Stimulated activated CD8-positive, alpha-beta memory T cell treated with anti-CD3 and anti-CD28 coated beads, Interleukin-7, amount 100 ng/mL, for 48 hours (primary cell): ENCODE measurements around the gene FADS2.

ENCODE experiments used
- DNase-seq, 2 donors: peaks; one replicate each; pipeline ENCODE4 v3.0.0-alpha.2; 2020; ENCODE audit warnings: low read depth in 1 of 2; ENCODE audit errors: extremely low read depth in 1 of 2

The FADS2 gene

GRCh38 chr11:61844909-61845565 lies 16.9 kb downstream of the FADS2 start:
- DNase-seq: no peak

DNA sequence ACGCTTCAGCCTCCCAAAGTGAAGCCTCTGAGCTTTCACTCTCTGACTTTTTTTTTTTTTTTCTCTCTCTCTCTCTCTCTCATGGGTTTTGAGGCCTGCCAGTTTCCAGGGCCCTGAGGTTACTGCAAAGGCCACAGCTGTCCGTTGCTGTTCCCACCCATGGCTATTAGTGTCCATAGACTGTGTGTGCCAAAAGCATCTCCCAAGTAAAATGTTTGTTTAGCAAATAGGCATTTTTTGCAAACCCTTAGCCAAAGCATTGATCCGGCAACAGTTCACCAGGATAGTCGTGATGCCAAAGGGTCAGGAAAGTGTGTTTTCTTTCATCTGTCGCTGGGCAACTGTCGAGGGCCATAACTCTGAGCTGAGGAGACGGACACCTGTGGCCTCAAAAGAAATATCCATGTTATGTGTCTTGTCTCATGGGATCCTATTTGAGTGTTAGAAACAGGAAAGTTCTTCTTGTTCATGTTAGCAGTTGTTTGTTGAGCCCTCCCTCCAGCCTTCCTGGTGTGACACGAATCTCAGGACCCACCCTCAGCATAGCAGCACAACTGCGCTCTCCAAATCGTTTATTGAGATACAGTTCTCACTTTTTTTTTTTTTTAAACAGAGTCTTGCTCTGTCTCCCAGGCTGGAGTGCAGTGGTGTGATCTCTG lies 18.4 kb downstream of the FADS2 start:
- DNase-seq: no peak

DNA sequence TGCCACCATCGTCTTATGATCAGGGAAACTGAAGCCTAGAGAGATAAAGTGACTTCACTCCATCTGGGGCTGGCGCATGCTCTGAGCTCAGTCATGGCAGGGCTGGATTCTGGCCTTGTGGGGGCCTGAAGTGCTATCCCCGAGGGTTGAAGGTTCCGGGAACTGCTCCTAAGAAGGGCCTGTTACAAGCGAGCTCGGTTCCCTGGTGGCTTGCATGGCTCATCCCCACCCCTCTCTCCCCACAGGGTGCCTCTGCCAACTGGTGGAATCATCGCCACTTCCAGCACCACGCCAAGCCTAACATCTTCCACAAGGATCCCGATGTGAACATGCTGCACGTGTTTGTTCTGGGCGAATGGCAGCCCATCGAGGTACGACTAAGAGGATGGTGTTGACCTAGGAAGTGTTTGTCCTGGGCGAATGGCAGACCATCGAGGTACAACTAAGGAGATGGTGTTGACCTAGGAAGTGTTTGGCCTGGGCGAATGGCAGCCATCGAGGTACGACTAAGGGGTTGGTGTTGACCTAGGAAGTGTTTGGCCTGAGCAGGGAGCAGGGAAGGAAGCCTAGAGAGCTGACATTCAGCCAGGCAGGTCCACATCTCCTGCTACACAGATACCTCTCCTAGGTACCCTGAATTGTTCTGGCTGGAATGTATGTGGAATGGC lies 19.9 kb downstream of the FADS2 start:
- no peak for DNase-seq

DNA sequence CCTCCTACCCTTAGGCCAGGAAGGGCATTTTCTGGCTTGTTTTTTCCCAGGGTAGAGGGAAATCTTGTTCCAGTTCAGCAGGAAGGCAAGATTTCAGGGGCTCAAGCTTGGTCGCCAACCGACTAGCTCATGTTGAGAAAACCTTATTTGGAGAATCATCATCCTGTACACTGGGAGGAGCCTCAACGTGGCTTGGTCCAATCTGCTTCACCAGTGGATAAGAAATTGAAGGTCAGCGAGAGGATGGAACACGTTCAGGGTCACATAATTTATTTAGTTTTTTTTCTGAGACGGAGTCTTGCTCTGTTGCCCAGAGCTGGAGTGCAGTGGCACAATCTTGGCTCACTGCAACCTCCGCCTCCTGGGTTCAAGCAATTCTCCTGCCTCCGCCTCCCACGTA lies 20.5 kb downstream of the FADS2 start:
- no peak for DNase-seq

- no peak for DNase-seq
Measured at GRCh38 chr11:61850687-61851086, 22.6 kb downstream of the FADS2 start.

DNA sequence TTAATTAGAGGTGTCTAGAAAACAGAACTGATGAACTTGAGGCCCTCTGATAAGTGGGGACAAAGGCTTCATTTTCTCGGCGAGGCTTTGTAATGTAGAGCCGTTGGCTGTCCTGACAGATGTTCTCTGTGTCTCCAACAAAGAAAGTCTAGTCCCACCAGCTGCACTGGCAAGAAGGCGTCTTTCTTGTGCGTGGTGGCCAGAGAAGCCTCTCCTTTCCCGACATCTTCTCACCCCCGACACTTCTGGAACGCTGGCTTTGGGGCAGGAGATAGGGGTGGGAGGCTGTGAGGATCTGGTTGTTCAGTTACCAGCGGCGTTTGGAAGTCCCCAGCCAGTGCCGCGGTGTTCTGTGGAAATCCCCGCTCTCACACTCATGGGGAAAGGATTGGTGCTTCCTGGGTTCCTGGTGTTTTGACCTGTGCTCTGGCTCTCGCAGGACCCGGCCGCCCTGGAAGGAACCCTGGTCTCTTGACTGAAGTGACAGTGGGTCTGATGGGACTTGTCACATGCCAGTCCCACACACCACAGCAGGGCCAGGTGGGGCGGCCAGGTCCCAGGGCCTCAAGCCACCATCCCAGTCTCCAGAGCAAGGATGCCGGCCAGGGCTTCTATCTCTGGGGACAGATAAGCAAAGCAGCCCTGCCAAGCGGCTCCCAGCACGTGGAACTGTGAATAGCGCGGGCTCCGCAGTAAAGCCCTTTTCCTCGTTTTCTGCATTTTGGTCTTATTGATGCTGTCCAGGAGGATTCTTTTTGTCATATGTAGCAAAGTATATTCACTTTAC lies 23.2 kb downstream of the FADS2 start:
- DNase-seq: no peak

- DNase-seq: no peak
Measured at GRCh38 chr11:61851900-61852295, 23.8 kb downstream of the FADS2 start.

DNA sequence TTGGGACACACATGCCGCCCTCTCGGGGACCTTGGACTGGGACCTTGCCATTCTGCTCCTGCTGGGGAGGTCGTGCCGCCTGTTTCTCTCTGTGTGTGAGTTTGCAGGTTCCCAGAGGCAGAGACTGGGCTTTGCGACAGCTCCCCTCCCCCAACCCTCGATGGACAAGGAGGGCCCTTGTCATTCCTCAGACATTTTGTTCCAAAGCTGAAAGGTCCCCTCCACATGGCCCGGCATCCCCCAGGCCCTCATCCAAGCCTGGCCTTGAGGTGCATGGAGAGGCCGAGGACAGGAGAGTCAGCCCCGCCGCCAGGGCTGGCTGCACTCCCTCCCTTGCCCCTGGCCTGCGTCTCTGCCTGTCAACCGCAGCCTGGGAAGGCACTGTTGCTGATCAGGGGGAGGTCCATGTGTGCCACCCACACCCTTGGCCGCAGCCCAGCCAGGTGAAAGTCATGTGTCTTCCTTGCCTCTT lies 25.6 kb downstream of the FADS2 start:
- DNase-seq: no peak

DNA sequence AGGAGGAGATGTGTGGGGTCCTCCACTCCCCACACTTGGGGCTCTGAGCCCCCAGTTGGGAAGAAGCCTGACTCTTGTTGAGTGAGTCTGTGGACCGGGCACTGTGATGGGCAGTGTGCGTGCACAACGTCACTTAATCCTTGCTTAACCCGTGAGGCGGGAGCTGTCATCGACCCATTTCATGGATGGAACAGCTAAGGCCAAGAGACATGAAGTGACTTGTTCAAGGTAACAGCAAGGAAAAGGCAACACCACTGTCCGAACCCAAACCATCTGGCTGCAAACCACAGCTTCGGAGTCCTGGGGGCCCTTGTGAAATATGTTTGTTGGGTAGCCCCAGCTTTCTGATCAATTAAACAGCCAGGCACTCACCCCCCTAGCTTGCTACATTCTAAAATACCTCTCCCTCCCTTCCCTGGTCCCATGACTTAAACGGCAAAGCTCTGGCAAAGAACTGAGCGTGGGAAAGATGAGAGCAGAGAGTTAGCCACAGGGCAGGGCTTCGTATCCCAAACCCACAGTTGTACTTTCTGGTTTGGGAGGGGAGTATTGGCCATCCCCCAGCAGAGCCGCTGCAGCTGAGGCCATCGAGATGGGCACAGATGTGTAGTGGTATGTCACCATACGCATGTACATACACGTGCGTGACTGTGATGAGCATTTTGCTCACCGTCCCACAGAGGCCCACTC lies 26.3 kb downstream of the FADS2 start:
- DNase-seq: no peak

- DNase-seq: no peak
Measured at GRCh38 chr11:61854966-61855714, 27.0 kb downstream of the FADS2 start.

- DNase-seq: no peak
Measured at GRCh38 chr11:61855939-61856680, 28.0 kb downstream of the FADS2 start.

DNA sequence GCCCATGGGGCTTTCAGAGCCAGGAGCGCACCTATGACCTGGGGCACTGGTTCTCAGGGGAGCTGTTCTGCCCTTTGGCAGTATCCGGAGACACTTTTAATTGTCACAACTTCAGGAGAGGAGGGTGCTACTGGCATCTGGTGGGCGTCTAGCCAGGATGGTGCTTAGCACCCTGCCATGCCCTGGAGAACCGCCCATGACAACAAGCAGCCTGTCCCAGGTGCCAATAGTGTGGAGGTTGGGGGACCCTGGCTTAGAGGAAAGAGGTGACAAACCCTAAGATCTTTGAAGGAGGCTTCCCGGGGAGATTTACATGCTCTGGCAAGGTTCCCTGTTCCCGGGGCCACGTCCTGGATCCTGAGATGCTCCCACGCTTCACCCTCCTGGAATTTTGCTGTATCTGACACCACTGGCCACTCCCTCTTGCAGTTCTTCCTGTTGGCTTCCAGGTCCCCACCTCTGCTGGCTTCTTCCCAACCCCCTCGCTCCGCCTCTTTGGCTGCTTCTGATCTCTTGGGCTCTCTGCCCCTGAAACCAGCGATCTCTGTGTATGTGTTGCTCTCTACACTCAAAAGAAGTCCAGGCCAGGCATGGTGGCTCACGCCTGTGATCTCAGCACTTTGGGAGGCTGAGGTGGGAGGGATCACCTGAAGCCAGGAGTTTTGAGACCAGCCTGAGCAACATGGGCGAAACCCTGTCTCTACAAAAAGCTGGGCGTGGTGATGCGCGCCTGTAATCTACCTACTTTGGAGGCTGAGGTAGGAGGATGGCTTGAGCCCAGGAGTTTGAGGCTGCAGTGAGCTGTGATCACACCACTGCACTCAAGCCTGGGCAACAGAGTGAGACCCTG lies 32.2 kb downstream of the FADS2 start:
- no peak for DNase-seq

DNA sequence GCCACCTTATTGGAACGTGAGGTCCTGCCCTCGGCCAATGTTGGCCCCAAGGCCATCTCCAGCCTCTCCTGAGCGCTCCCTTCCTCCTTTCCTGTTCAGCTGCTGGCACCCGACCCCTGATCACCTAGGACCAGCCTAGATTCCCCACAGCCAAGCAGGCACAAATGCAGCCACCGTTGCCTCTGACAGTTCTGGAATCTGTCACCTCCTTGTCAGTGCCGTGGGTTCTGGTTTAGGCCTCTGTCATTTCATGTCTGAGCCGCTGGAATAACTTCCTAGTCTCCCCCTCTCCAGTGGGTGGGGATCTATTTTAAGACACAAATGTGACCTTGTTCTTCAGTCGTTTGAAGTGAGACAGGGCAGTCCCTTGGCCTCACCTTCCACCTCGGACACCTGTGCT lies 33.5 kb downstream of the FADS2 start:
- DNase-seq: no peak

DNA sequence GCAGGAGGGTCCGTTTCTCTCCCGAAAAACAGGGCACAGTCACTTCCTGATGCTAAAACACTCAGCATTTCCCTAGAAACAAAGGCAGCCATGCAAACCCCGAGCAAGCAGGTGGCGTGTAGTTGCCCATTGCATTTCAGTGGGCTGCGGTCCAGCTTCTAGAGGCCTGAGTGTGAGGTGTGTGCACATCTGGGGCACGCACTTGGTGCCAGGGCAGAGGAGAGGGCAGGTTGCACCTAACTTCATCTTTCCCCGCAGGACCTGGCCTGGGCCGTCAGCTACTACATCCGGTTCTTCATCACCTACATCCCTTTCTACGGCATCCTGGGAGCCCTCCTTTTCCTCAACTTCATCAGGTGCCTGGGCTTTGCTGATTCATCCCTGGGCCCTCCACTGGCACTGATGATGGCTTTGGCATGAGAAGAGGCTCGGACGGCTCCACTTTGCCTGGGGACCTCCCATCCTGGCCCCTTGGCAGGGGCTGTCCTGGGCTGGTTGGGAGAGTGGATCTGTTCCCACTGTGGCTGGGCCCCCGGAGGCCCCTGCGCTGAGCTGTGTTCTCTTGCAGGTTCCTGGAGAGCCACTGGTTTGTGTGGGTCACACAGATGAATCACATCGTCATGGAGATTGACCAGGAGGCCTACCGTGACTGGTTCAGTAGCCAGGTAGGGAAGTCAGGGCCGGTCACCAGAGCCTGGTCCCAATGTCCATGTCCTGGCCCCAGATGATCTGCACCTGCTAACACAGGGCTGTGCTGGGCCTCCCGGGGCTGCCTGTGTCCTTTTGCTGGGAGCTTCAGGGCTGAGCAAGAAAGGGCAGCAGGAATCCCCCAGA lies 34.8 kb downstream of the FADS2 start:
- DNase-seq: no peak

GRCh38 chr11:61863548-61864081 lies 35.5 kb downstream of the FADS2 start:
- DNase-seq: no peak

GRCh38 chr11:61864814-61865775 lies 37.0 kb downstream of the FADS2 start:
- DNase-seq: no peak
